GM19351 (cell line): Measurements from ENCODE around the gene TSSK2.

Experiments
- ATAC-seq: cut with Tn5 transposase; IDR thresholded peaks from one replicate; pipeline ENCODE4 v1.9.1; 2021; ENCODE audit warnings: mild to moderate bottlenecking, moderate library complexity; ENCODE audit not compliant: unreplicated experiment

Gene TSSK2

GRCh38 chr22:19167106-19167869 is 36.2 kb downstream of the TSSK2 start:
- no peak for ATAC-seq

DNA sequence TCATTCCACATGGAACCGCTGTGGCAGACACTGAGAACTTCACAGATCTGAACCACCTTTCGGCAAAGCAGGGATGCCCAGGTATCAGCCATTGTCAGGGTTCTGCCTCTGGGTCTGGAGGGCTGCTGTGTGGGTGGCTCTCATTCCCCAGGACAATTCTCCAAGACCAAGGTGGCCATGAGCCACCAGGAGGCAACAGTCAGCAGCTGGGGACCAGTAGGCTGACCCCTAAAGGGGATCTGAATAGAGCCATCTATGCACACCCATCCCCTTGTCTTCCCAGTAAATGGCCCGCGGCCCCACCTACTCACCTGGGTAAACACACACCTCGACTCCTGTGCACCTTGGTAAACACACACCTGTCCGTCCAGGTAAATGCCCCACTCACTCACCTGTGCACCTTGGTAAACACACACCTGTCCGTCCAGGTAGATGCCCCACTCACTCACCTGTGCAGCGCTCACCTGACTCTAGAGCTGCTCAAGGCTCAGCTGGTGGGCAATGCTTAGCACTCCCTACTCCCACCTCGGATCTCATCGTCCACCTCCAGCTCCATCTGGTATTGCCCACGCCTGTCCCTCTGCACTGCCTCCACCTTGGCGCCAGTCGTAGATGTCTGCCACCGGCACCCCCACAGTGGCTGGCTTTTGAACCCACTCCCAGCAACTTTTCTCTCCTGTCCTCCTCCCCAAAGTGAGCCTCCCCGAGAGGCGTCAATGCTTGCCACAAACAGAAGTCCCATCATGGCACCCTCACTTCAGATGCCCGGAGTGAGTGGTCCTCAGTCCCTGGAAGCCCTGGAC is 37.2 kb downstream of the TSSK2 start:
- ATAC-seq: no peak

GRCh38 chr22:19169002-19169946 is 38.2 kb downstream of the TSSK2 start:
- ATAC-seq: no peak

- no peak for ATAC-seq
Measured at GRCh38 chr22:19169947-19170318, 38.8 kb downstream of the TSSK2 start.

GRCh38 chr22:19172213-19173046 is 41.3 kb downstream of the TSSK2 start:
- ATAC-seq: no peak

GRCh38 chr22:19173047-19174035 is 42.2 kb downstream of the TSSK2 start:
- ATAC-seq: no peak

DNA sequence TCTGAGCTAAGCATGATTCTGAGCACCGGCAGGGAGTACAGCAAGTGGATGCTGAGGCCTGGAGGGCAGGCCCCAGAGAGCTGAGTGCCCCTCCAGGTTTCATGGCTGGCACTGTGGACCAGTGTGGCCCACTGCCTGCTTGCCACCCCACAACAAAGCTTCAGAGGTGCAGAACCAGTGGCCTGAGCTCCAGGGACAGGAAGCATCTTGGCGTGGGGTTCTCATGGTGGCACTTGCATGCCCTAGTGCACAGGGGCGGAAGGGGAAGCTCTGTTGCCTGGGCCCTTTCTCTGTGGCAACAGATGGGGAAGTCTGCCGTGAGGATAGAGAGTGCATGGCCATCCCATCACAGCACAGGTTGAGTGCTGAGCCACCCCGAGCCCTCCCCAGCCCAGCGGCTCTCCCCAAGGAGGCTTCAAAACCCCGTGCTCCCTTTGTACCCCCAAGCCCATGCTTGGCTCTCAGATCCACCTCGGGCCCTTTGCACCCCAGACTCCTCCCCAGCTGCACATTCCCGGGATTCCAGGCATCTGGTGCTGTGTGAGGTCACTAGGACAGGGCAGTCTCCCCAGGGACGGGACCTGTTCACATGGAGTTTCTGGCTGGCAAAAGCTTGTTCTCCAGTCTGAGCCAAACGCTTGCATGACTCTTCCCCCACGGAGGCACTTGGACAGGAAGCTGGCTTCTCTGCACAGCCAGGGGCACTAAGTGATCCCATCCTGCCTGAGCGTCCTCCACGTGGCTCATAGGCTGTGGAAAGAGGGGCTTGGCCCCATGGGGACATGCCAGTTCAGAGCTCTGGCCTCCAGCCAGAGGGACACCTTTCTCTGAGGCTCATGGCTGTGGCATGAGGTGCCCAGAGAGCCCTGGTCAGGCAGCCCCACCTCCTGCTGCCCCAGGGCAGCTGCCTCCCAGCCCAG is 43.3 kb downstream of the TSSK2 start:
- ATAC-seq: no peak

DNA sequence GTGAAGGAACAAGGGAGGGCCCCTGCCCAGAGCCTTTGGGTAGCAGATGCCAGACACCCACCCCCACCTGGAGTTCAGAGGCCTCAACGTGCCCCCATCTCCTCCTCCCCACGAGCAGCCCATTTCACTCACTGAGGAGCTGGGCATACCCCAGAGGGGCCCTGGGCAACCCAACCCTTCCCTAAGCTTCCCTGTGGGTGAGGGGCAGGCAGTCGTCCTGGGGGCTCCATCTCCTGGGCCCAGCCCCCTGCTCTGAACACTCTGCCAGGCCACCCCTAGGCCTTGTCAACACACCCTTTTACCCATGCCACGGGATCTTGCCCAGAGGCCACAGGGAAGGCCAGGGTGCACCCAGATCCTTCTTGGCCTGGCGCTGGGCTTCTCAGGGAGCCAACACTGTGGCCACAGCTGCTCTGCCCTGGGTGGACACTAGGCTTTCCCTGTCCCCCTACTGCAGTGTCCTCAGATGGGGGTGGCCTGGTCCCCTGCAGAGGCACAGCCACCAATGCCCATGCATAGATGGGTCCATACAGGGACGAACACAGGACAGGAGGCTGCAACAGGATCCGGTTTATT is 44.0 kb downstream of the TSSK2 start:
- no peak for ATAC-seq

GRCh38 chr22:19175602-19176174 is 44.6 kb downstream of the TSSK2 start:
- ATAC-seq: no peak

DNA sequence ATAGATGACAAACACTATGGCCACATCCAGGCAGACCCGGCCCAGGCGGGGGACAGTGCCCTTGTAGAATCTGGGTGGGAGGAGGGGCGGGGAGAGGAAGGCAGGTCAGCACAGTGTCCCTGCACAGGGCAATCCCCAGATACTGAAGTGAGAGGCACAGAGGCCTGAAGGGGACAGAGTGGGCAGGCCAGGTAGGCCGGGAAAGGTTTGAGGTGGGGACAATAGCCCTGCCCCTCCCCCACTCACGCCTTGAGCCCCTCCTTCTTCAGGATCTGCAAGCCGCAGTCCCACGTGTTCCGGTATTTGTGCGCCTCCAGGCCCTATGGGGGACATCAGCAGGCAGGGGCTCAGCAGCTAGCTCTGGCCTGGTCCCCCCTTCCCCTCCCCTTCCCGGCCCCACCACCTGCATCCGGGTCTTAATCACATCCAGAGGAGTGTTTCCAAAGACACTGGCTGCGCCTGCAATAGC is 45.1 kb downstream of the TSSK2 start:
- no peak for ATAC-seq

GRCh38 chr22:19176732-19177131 is 45.6 kb downstream of the TSSK2 start:
- no peak for ATAC-seq

- ATAC-seq: no peak
Measured at GRCh38 chr22:19177164-19178064, 46.3 kb downstream of the TSSK2 start.

GRCh38 chr22:19178065-19178656 is 47.1 kb downstream of the TSSK2 start:
- ATAC-seq: peak; percentile 24

DNA sequence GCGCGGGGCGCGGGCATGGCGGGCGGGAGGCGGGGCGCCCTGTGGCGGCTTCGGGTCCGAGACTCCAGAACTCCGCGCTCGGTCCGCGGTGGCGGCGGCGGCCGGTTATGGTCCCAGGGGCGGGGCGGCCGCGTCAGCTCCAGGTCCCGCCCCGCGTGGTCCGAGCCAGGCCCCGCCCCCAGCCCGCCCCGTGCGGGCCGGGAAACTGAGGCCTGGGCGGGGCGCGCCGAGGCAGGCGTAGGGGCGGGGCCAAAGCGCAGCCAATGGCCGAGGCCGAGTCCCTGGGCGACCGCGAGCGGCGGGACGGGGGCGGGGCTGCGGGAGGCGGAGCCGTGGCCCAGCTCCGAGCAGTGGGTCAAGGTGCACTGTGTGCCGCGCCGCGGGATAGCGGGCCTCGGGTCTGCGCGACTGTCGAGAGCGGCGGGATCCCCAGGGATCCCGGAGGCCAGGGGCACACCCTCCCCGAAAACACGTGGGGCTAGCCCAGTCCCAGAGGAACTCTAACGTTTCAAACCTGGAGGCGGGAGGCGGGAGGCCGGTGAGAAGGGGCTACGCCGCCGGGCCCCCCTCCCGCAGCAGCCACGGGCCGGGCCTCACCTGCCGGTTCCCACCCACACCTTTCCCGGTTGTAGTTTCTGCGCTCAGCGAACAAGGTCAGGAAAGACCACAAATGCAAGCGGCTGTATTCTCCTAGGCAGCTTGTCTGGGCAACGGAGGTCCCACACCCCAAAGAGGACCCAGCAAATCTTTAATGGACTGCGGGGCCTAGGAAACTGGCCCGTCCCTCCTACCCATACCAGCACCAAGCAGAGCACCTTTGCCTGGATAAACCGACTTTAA is 47.8 kb downstream of the TSSK2 start, which contains the start of gene SLC25A1:
TSS of gene SLC25A1 (minus strand) at position 80 of the 840 bp plus-strand sequence. CDS start at position 17, 63 bp downstream.
- ATAC-seq: peak; percentile 63
